ENCODE results near the gene SSBP1.

DNA sequence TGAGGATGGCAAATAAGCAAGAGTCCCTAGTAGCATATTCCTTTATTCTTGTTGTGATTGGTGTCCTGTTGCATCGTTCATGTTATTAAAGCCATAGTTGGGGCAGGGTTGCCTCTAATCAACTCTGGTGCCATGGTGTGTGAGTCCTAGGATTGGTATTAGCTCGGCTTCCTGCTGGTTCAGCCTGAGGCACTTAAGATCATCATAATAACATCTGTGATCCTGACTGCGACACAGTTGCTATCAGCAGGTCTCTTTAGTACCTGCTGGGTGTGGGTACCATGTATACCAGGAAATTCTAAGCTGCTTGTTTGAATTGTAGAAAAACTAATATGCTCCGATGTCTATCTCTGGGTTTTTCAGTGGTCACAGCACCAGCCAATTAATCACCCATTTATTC is 28.4 kb upstream of the SSBP1 start:
- TF ChIP-seq, protein P1, sequence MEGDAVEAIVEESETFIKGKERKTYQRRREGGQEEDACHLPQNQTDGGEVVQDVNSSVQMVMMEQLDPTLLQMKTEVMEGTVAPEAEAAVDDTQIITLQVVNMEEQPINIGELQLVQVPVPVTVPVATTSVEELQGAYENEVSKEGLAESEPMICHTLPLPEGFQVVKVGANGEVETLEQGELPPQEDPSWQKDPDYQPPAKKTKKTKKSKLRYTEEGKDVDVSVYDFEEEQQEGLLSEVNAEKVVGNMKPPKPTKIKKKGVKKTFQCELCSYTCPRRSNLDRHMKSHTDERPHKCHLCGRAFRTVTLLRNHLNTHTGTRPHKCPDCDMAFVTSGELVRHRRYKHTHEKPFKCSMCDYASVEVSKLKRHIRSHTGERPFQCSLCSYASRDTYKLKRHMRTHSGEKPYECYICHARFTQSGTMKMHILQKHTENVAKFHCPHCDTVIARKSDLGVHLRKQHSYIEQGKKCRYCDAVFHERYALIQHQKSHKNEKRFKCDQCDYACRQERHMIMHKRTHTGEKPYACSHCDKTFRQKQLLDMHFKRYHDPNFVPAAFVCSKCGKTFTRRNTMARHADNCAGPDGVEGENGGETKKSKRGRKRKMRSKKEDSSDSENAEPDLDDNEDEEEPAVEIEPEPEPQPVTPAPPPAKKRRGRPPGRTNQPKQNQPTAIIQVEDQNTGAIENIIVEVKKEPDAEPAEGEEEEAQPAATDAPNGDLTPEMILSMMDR (IDR thresholded peaks at IDR 0.05; ENCODE audit: low read length): no peak
- TF ChIP-seq EZH2 (IDR thresholded peaks at IDR 0.05; ENCODE audit: borderline replicate concordance, low read length): no peak

All from OCI-LY1 (cell line).